HepG2 (cell line): Measurements from ENCODE around the gene ZFPM1. TPM values are rescaled to one million over a fixed set of nuclear protein-coding genes. Genes with fewer than 3 reads are reported as not detected.

Experiments used
- CHD2 ChIP-seq: IDR thresholded peaks from 2 replicates; pipeline ENCODE4 v1.6.1; 2011; ENCODE audit warnings: low read depth, low read length, improper control_type of control experiment
- DNMT3B ChIP-seq: conservative IDR thresholded peaks from 2 replicates; pipeline ENCODE4 v1.6.1; 2016; ENCODE audit warnings: missing biosample characterization, control low read depth
- EP300 ChIP-seq, 3 experiments: sonication (generic) in 1 of 3; formaldehyde crosslinking in 1 of 3; IDR thresholded peaks; 2 replicates each; pipeline versions ENCODE4 v1.5.1 to v1.6.1; 2011 to 2020; ENCODE audit warnings: low read depth in 2 of 3, low read length in 2 of 3, borderline replicate concordance in 1 of 3, improper control_type of control experiment in 1 of 3, mild to moderate bottlenecking in 1 of 3, missing genetic modification reagents in 1 of 3, moderate library complexity in 1 of 3
- GTF2F1 ChIP-seq: fragments of 150-350 bp; IDR thresholded peaks from 2 replicates; pipeline ENCODE4 v1.6.1; 2014; ENCODE audit warnings: low read length
- LCORL ChIP-seq, 2 experiments: fragments of 450-650 bp in 1 of 2; sonication (generic) in 1 of 2; formaldehyde crosslinking in 1 of 2; IDR thresholded peaks; 2 replicates each; pipeline versions ENCODE4 v1.5.0 to v1.6.1; 2017 to 2020; ENCODE audit warnings: antibody characterized with exemption in 1 of 2, missing genetic modification reagents in 1 of 2
- MEF2D ChIP-seq: sonication (generic); formaldehyde crosslinking; IDR thresholded peaks from 2 replicates; pipeline ENCODE4 v1.5.1; 2020; ENCODE audit warnings: mild to moderate bottlenecking, missing genetic modification reagents
- MEIS2 ChIP-seq: sonication (generic); formaldehyde crosslinking; IDR thresholded peaks from 2 replicates; pipeline ENCODE4 v1.9.0; 2021; ENCODE audit warnings: mild to moderate bottlenecking, missing genetic modification reagents
- NFE2 ChIP-seq: sonication (generic); formaldehyde crosslinking; IDR thresholded peaks from 2 replicates; pipeline ENCODE4 v1.4.0; 2020; ENCODE audit warnings: missing genetic modification reagents
- NR1H2 ChIP-seq: sonication (generic); formaldehyde crosslinking; IDR thresholded peaks from 2 replicates; pipeline ENCODE4 v1.8.1; 2022; ENCODE audit warnings: low read depth, missing genetic modification reagents, borderline replicate concordance
- NR2C2 ChIP-seq: sonication (generic); formaldehyde crosslinking; IDR thresholded peaks from 2 replicates; pipeline ENCODE4 v1.4.0; 2020; ENCODE audit warnings: missing genetic modification reagents, mild to moderate bottlenecking, moderate library complexity, borderline replicate concordance
- NR2F1 ChIP-seq, 2 experiments: fragments of 450-650 bp in 1 of 2; formaldehyde crosslinking in 1 of 2; IDR thresholded peaks; 2 replicates each; pipeline versions ENCODE4 v1.5.0 to v1.6.1; 2016 to 2020; ENCODE audit warnings: mild to moderate bottlenecking in 1 of 2, missing compliant biosample characterization in 1 of 2, missing genetic modification reagents in 1 of 2, moderate library complexity in 1 of 2
- PHF21A ChIP-seq: sonication (generic); formaldehyde crosslinking; IDR thresholded peaks from 2 replicates; pipeline ENCODE4 v1.5.0; 2020; ENCODE audit warnings: mild to moderate bottlenecking, missing genetic modification reagents
- RFXANK ChIP-seq: IDR thresholded peaks from 2 replicates; pipeline ENCODE4 v1.6.1; 2016
- TBL1XR1 ChIP-seq: fragments of 150-350 bp; IDR thresholded peaks from 2 replicates; pipeline ENCODE4 v1.6.1; 2014; ENCODE audit warnings: borderline replicate concordance, low read length; ENCODE audit not compliant: partially characterized antibody
- THAP11 ChIP-seq: IDR thresholded peaks from 2 replicates; pipeline ENCODE4 v1.6.1; 2016; ENCODE audit warnings: missing biosample characterization, missing genetic modification reagents
- ZBTB7B ChIP-seq: sonication (generic); formaldehyde crosslinking; IDR thresholded peaks from 2 replicates; pipeline ENCODE4 v1.4.0; 2020; ENCODE audit warnings: missing genetic modification reagents
- ZBTB8A ChIP-seq: sonication (generic); formaldehyde crosslinking; IDR thresholded peaks from 2 replicates; pipeline ENCODE4 v1.4.0; 2020; ENCODE audit warnings: mild to moderate bottlenecking, low read depth, missing genetic modification reagents, borderline replicate concordance
- ZNF329 ChIP-seq: sonication (generic); formaldehyde crosslinking; IDR thresholded peaks from 2 replicates; pipeline ENCODE4 v1.9.0; 2021; ENCODE audit warnings: low read depth, mild to moderate bottlenecking, missing genetic modification reagents
- ZNF441 ChIP-seq: sonication (generic); formaldehyde crosslinking; IDR thresholded peaks from 2 replicates; pipeline ENCODE4 v1.7.0; 2021; ENCODE audit warnings: missing genetic modification reagents, borderline replicate concordance
- ZNF7 ChIP-seq: IDR thresholded peaks from 2 replicates; pipeline ENCODE4 v1.6.1; 2016; ENCODE audit warnings: missing biosample characterization, missing genetic modification reagents
- ZNF775 ChIP-seq: sonication (generic); formaldehyde crosslinking; IDR thresholded peaks from 2 replicates; pipeline ENCODE4 v1.4.0; 2020; ENCODE audit warnings: missing genetic modification reagents, mild to moderate bottlenecking, moderate library complexity, borderline replicate concordance
- polyA plus RNA-seq, 8 experiments: library from polyadenylated mRNA; depleted of rRNA in 3 of 8; stranded (reverse) in 7 of 8; unstranded in 1 of 8; fragments of >200 nt; fragmentation: Illumina TruSeq in 4 of 8; extraction: Trizol in 4 of 8; gene quantifications; 2 replicates each; pipeline versions ENCODE4 v1.2.1 to v1.2.3, GENCODE V29; 2011 to 2016; ENCODE audit warnings: low read depth in 4 of 8, missing spikeins in 1 of 8, mixed read lengths in 1 of 8; ENCODE audit not compliant: insufficient read depth in 1 of 8
- total RNA-seq, 5 experiments: library from RNA; depleted of rRNA; stranded (reverse); fragments of >200 nt; fragmentation: Illumina TruSeq; extraction: Trizol; gene quantifications; 2 replicates each; pipeline ENCODE4 v1.2.3, GENCODE V29; 2016; ENCODE audit warnings: low read depth in 1 of 5
- TF ChIP-seq, protein P1 (sequence below): sonication (generic); formaldehyde crosslinking; IDR thresholded peaks from 2 replicates; pipeline ENCODE4 v1.4.0; 2020; ENCODE audit warnings: missing genetic modification reagents, mild to moderate bottlenecking, borderline replicate concordance
- TF ChIP-seq, protein P2 (sequence below): sonication (generic); formaldehyde crosslinking; IDR thresholded peaks from 2 replicates; pipeline ENCODE4 v1.4.0; 2020; ENCODE audit warnings: missing genetic modification reagents
- TF ChIP-seq, protein P3 (sequence below): sonication (generic); formaldehyde crosslinking; conservative IDR thresholded peaks from 2 replicates; pipeline ENCODE4 v1.4.0; 2020; ENCODE audit warnings: missing genetic modification reagents
- TF ChIP-seq, protein P4 (sequence below): IDR thresholded peaks from 2 replicates; pipeline ENCODE4 v1.6.1; 2018; ENCODE audit warnings: missing genetic modification reagents, mild to moderate bottlenecking, missing compliant biosample characterization

ZFPM1 gene
- total and polyA plus RNA-seq, 2 of the 13 experiments (the other 11 are each of a cell fraction or from before 2014, with no cell fraction given), result 1.3 to 3.8 TPM

DNA sequence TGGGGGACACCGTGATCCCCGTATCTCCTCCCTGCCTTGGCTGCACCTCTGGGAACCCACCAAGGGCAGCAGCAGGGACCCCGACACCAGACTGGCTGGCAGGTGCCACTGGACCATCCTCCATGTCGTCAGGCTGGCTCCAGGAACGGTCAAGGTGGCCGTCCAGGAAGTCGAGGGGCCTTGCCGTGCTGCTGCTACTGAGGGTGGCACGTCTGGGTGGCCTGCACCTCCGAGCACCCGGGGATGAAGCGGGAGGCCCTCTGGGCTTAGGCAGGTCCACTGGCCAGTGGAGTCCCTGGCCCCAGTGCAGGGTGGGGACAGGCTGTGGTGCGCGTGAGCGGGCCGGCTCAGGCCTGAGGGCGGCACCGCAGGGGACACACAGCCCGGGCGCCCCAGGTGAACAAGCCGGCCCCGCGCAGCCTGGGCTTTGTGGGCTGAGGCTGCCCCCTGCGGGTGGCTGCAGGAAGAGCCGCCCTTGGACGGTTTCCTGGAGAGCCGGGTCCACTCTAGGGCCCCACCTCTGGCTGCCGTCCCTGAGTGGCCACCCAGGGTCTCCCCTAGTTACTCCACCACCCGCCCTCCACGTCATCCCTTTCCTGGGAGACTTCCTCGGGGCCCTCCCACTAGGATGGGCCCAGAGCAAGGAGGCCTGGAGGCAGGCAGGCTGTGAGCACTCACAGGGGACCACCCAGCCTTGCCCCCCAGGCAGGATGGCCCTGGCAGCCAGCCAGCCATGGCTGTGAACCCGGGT lies 74.3 kb downstream of the ZFPM1 start (continued):
- no peak for TF ChIP-seq NR2C2 (CRISPR knock-in tag)
- no peak for TF ChIP-seq GTF2F1
- no peak for TF ChIP-seq NFE2 (CRISPR knock-in tag)
- no peak for TF ChIP-seq CHD2
- TF ChIP-seq, protein P1, sequence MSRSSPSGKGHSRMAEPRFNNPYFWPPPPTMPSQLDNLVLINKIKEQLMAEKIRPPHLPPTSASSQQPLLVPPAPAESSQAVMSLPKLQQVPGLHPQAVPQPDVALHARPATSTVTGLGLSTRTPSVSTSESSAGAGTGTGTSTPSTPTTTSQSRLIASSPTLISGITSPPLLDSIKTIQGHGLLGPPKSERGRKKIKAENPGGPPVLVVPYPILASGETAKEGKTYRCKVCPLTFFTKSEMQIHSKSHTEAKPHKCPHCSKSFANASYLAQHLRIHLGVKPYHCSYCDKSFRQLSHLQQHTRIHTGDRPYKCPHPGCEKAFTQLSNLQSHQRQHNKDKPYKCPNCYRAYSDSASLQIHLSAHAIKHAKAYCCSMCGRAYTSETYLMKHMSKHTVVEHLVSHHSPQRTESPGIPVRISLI (CRISPR knock-in tag), result no peak
- no peak for TF ChIP-seq PHF21A (CRISPR knock-in tag)
- no peak for TF ChIP-seq ZNF7
- TF ChIP-seq, protein P2, sequence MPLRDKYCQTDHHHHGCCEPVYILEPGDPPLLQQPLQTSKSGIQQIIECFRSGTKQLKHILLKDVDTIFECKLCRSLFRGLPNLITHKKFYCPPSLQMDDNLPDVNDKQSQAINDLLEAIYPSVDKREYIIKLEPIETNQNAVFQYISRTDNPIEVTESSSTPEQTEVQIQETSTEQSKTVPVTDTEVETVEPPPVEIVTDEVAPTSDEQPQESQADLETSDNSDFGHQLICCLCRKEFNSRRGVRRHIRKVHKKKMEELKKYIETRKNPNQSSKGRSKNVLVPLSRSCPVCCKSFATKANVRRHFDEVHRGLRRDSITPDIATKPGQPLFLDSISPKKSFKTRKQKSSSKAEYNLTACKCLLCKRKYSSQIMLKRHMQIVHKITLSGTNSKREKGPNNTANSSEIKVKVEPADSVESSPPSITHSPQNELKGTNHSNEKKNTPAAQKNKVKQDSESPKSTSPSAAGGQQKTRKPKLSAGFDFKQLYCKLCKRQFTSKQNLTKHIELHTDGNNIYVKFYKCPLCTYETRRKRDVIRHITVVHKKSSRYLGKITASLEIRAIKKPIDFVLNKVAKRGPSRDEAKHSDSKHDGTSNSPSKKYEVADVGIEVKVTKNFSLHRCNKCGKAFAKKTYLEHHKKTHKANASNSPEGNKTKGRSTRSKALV, result peak; percentile 78; the same call in 1 of the 2 replicates
- TF ChIP-seq, protein P3, sequence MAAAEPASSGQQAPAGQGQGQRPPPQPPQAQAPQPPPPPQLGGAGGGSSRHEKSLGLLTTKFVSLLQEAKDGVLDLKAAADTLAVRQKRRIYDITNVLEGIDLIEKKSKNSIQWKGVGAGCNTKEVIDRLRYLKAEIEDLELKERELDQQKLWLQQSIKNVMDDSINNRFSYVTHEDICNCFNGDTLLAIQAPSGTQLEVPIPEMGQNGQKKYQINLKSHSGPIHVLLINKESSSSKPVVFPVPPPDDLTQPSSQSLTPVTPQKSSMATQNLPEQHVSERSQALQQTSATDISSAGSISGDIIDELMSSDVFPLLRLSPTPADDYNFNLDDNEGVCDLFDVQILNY, result no peak
- no peak for TF ChIP-seq ZNF775 (CRISPR knock-in tag)
- TF ChIP-seq, protein P4, sequence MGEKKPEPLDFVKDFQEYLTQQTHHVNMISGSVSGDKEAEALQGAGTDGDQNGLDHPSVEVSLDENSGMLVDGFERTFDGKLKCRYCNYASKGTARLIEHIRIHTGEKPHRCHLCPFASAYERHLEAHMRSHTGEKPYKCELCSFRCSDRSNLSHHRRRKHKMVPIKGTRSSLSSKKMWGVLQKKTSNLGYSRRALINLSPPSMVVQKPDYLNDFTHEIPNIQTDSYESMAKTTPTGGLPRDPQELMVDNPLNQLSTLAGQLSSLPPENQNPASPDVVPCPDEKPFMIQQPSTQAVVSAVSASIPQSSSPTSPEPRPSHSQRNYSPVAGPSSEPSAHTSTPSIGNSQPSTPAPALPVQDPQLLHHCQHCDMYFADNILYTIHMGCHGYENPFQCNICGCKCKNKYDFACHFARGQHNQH (CRISPR knock-in tag), result peak; percentile 70; the same call in 1 of the 2 replicates
- peak; percentile 89; the same call in 1 of the 2 replicates for TF ChIP-seq ZBTB7B (CRISPR knock-in tag)
- peak; percentile 61 for TF ChIP-seq THAP11 (CRISPR knock-in tag)
- no peak for TF ChIP-seq MEIS2
- no peak for TF ChIP-seq ZBTB8A (CRISPR knock-in tag)
- TF ChIP-seq ZNF329 (CRISPR knock-in tag), result no peak
- peak in 1 of 2 experiments; percentile 12; a peak in 1 of 4 replicates for TF ChIP-seq EP300 (IDR thresholded peaks at IDR 0.05; ENCODE audit: low read depth in 2 of 2, low read length in 2 of 2)
- TF ChIP-seq EP300 (CRISPR knock-in tag; IDR thresholded peaks at IDR 0.05; ENCODE audit: borderline replicate concordance), result no peak
- TF ChIP-seq DNMT3B (CRISPR knock-in tag), result no peak
- TF ChIP-seq LCORL (IDR thresholded peaks at IDR 0.05), result no peak
- no peak for TF ChIP-seq LCORL (CRISPR knock-in tag; IDR thresholded peaks at IDR 0.05)
- TF ChIP-seq NR2F1 (CRISPR knock-in tag; IDR thresholded peaks at IDR 0.05), result no peak
- TF ChIP-seq NR1H2 (CRISPR knock-in tag), result no peak
- TF ChIP-seq RFXANK (CRISPR knock-in tag), result no peak
- TF ChIP-seq TBL1XR1, result no peak
- TF ChIP-seq MEF2D (CRISPR knock-in tag), result peak; percentile 66; the same call in 1 of the 2 replicates
- no peak for TF ChIP-seq ZNF441
